ENCODE data around the gene ABCA1. TPM values are rescaled to one million over a fixed set of nuclear protein-coding genes. Genes with fewer than 3 reads are reported as not detected.

The ABCA1 gene
- polyA plus RNA-seq, 3 donors = 2.0 to 5.1 (median 2.7) TPM

DNA sequence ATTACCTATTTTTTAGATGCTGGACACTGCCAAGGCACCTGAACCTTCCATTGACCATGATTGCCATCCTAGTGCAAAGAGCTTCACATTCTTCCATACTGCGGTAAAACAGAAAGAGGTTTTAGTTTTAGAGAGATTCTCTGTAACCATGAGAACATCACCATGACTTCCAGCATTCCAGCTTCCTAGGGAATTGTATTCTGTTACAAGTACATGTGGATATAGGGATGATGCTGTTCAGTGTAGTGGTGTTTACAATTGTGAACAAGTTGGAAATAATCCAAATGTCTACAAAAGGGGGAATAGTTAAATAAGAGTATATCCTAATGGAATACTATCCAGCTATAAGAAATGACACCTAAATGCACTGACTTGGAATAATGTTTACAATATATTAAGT, 141.7 kb downstream of the ABCA1 start:
- H3K79me2 ChIP-seq (ENCODE audit: insufficient read depth, low read length) = no peaks in the 10 kb centered on the region
- H3K27ac Mint-ChIP-seq = no peak overlapping the region
- no peak overlapping the region for H3K4me3 ChIP-seq (replicated peaks in 1 of 3; ENCODE audit: low read depth in 2 of 3, low read length in 3 of 3)
- no peak overlapping the region for H2AFZ ChIP-seq (ENCODE audit: insufficient read depth, low read depth, low read length, poor library complexity, severe bottlenecking)
- H3K27me3 Mint-ChIP-seq (ENCODE audit: low read depth in 3 of 3) = no peaks in the 10 kb centered on the region
- no peaks in the 10 kb centered on the region for H3K27me3 ChIP-seq (ENCODE audit: control insufficient read depth in 2 of 2, insufficient read depth in 2 of 2, low read length in 2 of 2)
- peaks cover 0 to 3% (median 0%) of the 10 kb centered on the region in 7 donors for H3K9me3 Mint-ChIP-seq
- no peaks in the 10 kb centered on the region for H3K9me3 ChIP-seq (replicated peaks in 1 of 2; ENCODE audit: control insufficient read depth in 1 of 2, insufficient read depth in 1 of 2, low read length in 2 of 2)
- no peak overlapping the region for H3K4me2 ChIP-seq (replicated peaks; ENCODE audit: extremely low read depth, low read length, poor library complexity, severe bottlenecking)
- H3K9ac ChIP-seq (ENCODE audit: insufficient read depth, low read length, poor library complexity, severe bottlenecking) = no peak overlapping the region
- peaks cover 49 to 81% of the 10 kb centered on the region in 2 donors for H3K36me3 Mint-ChIP-seq
- TF ChIP-seq, protein P1, sequence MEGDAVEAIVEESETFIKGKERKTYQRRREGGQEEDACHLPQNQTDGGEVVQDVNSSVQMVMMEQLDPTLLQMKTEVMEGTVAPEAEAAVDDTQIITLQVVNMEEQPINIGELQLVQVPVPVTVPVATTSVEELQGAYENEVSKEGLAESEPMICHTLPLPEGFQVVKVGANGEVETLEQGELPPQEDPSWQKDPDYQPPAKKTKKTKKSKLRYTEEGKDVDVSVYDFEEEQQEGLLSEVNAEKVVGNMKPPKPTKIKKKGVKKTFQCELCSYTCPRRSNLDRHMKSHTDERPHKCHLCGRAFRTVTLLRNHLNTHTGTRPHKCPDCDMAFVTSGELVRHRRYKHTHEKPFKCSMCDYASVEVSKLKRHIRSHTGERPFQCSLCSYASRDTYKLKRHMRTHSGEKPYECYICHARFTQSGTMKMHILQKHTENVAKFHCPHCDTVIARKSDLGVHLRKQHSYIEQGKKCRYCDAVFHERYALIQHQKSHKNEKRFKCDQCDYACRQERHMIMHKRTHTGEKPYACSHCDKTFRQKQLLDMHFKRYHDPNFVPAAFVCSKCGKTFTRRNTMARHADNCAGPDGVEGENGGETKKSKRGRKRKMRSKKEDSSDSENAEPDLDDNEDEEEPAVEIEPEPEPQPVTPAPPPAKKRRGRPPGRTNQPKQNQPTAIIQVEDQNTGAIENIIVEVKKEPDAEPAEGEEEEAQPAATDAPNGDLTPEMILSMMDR (IDR thresholded peaks at IDR 0.05) = no peak
- H3K4me3 Mint-ChIP-seq = no peak overlapping the region
- DNase-seq = no peak
- no CpG with 5 or more reads among the region's 1 CpG for WGBS (ENCODE audit: insufficient coverage)
- intact Hi-C loops (cut with micrococcal nuclease) = loop anchor here (10.0 kb wide), 3 partner anchors 269 to 379 kb away; no protein-coding TSS in a partner anchor
- H3K36me3 ChIP-seq (replicated peaks in 1 of 2; ENCODE audit: control insufficient read depth in 1 of 2, insufficient read depth in 2 of 2, low read length in 2 of 2) = peaks cover 73 to 75% of the 10 kb centered on the region in 2 donors
- H3K4me1 ChIP-seq (ENCODE audit: control insufficient read depth in 1 of 2, insufficient read depth in 2 of 2, low read length in 2 of 2) = peaks cover 8 to 12% of the 10 kb centered on the region in 2 donors
- peaks cover 9% of the 10 kb centered on the region for H3K4me1 Mint-ChIP-seq
- no peaks in the 10 kb centered on the region for H4K20me1 ChIP-seq (ENCODE audit: insufficient read depth, low read length)
- H3K27ac ChIP-seq (ENCODE audit: low read depth in 1 of 2, low read length in 2 of 2) = no peak overlapping the region

- no CpG with 5 or more reads among the region's 2 CpGs for WGBS (ENCODE audit: insufficient coverage)
- intact Hi-C loops (cut with micrococcal nuclease) = loop anchor here (5.0 to 10.0 kb wide), 4 partner anchors 143 to 381 kb away; partner anchors contain the start of gene ABCA1 (in 1 of the 2)
- peak overlapping the region in 1 of 2 donors; percentile 46 for H3K4me3 Mint-ChIP-seq
- Histone ChIP-seq H3K9ac (ENCODE audit: insufficient read depth, low read length, poor library complexity, severe bottlenecking) (no peak overlapping the region), H3K79me2 (ENCODE audit: insufficient read depth, low read length) (no peaks in the 10 kb centered on the region), H3K4me3 (replicated peaks in 1 of 3; ENCODE audit: low read depth in 2 of 3, low read length in 3 of 3) (no peak overlapping the region), H3K4me1 (ENCODE audit: control insufficient read depth in 1 of 2, insufficient read depth in 2 of 2, low read length in 2 of 2) (peaks cover 22 to 30% of the 10 kb centered on the region in 2 donors), H2AFZ (ENCODE audit: insufficient read depth, low read depth, low read length, poor library complexity, severe bottlenecking) (peak overlapping the region; percentile 32), H3K4me2 (replicated peaks; ENCODE audit: extremely low read depth, low read length, poor library complexity, severe bottlenecking) (peak overlapping the region; percentile 34), H3K9me3 (replicated peaks in 1 of 2; ENCODE audit: control insufficient read depth in 1 of 2, insufficient read depth in 1 of 2, low read length in 2 of 2) (no peaks in the 10 kb centered on the region), H3K27ac (ENCODE audit: low read depth in 1 of 2, low read length in 2 of 2) (peak overlapping the region in 1 of 2 donors; percentile 42), H3K27me3 (ENCODE audit: control insufficient read depth in 2 of 2, insufficient read depth in 2 of 2, low read length in 2 of 2) (no peaks in the 10 kb centered on the region), H4K20me1 (ENCODE audit: insufficient read depth, low read length) (no peaks in the 10 kb centered on the region), H3K36me3 (replicated peaks in 1 of 2; ENCODE audit: control insufficient read depth in 1 of 2, insufficient read depth in 2 of 2, low read length in 2 of 2) (peaks cover 52 to 55% of the 10 kb centered on the region in 2 donors)
- H3K9me3 Mint-ChIP-seq = peaks cover 0 to 3% (median 0%) of the 10 kb centered on the region in 7 donors
- peak in 2 of 3 donors; percentile 18 to 32 for DNase-seq
- peaks cover 42 to 63% of the 10 kb centered on the region in 2 donors for H3K36me3 Mint-ChIP-seq
- peaks cover 22% of the 10 kb centered on the region for H3K4me1 Mint-ChIP-seq
- no peaks in the 10 kb centered on the region for H3K27me3 Mint-ChIP-seq (ENCODE audit: low read depth in 3 of 3)
- peak overlapping the region in 5 of 7 donors; percentile 18 to 56 (median 39) for H3K27ac Mint-ChIP-seq
- TF ChIP-seq, protein P1 (IDR thresholded peaks at IDR 0.05) = no peak
Observed at GRCh38 chr9:104784098-104784497, 143.9 kb downstream of the ABCA1 start.

All from CD14-positive monocyte (primary cell).